Measurements from ENCODE around the gene SGTA.

DNA sequence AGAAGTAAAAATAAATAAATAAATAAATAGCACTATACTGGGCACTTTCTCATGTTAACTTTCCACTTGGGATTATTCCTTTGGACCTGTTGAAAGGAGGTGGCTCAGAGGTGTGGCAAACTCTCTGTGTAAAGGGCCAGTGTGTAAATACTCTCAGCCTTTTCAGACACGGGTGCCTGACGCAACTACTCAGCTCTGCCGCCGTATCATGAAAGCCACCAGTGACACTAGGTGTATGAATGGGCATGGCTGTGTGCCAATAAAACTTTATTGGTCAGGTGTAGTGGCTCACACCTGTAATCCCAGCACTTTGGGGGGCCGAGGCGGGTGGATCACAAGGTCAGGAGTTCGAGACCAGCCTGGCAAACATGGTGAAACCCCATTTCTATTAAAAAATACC lies 23.1 kb downstream of the SGTA start:
- TF ChIP-seq CTCF (IDR thresholded peaks at IDR 0.05): no peak
- TF ChIP-seq, protein P1, sequence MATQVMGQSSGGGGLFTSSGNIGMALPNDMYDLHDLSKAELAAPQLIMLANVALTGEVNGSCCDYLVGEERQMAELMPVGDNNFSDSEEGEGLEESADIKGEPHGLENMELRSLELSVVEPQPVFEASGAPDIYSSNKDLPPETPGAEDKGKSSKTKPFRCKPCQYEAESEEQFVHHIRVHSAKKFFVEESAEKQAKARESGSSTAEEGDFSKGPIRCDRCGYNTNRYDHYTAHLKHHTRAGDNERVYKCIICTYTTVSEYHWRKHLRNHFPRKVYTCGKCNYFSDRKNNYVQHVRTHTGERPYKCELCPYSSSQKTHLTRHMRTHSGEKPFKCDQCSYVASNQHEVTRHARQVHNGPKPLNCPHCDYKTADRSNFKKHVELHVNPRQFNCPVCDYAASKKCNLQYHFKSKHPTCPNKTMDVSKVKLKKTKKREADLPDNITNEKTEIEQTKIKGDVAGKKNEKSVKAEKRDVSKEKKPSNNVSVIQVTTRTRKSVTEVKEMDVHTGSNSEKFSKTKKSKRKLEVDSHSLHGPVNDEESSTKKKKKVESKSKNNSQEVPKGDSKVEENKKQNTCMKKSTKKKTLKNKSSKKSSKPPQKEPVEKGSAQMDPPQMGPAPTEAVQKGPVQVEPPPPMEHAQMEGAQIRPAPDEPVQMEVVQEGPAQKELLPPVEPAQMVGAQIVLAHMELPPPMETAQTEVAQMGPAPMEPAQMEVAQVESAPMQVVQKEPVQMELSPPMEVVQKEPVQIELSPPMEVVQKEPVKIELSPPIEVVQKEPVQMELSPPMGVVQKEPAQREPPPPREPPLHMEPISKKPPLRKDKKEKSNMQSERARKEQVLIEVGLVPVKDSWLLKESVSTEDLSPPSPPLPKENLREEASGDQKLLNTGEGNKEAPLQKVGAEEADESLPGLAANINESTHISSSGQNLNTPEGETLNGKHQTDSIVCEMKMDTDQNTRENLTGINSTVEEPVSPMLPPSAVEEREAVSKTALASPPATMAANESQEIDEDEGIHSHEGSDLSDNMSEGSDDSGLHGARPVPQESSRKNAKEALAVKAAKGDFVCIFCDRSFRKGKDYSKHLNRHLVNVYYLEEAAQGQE (IDR thresholded peaks at IDR 0.05; ENCODE audit: insufficient read depth in 1 of 2, low read depth in 2 of 2, low read length in 1 of 2): no peak
